Endometrial microvascular endothelial cells (primary cell): Measurements from ENCODE around the gene STAT5B. TPM values are rescaled to one million over a fixed set of nuclear protein-coding genes. Genes with fewer than 3 reads are reported as not detected.
"Not testable (repeated sequence)": the region's sequence is repeated elsewhere in the genome, so short reads cannot be mapped to it uniquely, and the experiment has no call there.

Source experiments
- in situ Hi-C: cut with HindIII; loops from 2 replicates; pipeline ENCODE4 v1.10.0; 2017; ENCODE audit warnings: low sequenced_read_pairs, low pct_unique_long_range_greater_than_20kb; ENCODE audit errors: inconsistent ontology term
- total RNA-seq: library from RNA; depleted of rRNA; stranded (reverse); fragments of >200 nt; gene quantifications from one replicate; pipeline ENCODE4 v1.2.3, GENCODE V29; 2015; ENCODE audit errors: inconsistent ontology term

Gene STAT5B
- total RNA-seq, 1 donor from 2014 or later = 38.3 TPM

- in situ Hi-C loops = no loop called here
Measured at GRCh38 chr17:42273474-42274252, 2.5 kb downstream of the STAT5B start.

DNA sequence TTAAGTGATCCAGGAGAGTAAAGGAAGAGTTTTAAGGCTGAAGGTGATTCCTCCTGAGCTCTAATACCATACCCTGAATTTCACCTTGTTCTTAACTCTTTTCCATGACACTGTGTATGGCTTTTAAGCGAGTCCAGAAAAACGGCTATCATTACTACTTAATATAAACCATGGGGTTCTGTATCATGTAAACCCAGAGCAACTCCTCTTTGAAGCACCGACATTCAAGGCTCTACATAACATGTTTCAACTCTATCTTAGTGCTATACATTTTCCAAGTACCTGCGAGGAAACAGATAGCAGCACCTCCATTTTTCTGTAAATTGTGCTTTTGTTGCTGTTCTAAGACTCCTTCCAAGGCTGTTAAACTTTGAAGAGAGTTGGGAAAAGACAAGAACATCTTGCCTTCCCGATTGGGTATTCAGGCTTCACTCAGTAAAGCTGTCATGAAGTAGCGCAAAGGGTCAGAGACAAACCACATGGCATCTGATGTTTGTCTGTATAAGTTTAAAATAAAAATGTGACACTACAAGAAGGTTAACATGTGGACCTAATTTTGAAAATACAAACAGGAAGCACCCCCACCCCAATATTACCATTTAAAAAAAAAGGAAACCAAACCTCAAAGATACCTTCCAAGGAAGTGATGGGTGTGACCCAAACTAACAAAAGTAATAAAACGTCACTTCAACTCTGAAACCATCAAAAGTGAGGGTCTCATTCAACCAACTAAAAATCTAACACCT lies 3.9 kb downstream of the STAT5B start:
- in situ Hi-C loops = no loop called here

DNA sequence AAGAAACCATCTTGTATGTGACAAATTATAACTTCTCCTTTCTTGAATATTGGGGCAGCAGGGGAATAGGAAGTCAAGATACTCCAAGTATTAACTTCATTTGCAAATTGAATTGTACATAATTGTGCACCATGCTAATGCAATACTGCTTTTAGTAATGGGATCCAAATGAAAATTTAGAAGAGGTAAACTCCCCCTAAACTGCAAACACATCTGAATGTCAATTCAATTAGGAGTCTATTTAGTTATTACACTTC lies 4.5 kb downstream of the STAT5B start:
- in situ Hi-C loops = no loop called here

GRCh38 chr17:42271006-42271778 lies 5.0 kb downstream of the STAT5B start:
- in situ Hi-C loops = no loop called here

- in situ Hi-C loops = no loop called here
Measured at GRCh38 chr17:42270596-42270995, 5.6 kb downstream of the STAT5B start.

DNA sequence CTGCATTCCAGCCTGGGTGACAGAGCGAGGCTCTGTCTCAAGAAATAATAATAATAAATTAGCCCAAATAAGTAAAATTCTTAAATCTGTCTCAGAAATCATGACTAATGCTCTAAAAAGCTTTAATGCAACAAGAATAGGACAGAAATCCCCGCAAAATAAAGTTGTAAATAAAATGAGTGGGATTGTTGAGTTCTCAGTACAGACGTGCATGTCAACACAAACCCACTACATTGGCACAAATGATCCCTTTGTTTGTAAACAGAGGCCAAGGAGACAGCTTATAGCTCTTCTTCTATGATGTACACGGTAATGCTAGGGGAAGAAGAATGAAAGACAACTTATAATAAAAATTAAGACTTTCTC lies 6.0 kb downstream of the STAT5B start:
- in situ Hi-C loops = no loop called here

- in situ Hi-C loops = no loop called here
Measured at GRCh38 chr17:42268236-42268635, 8.0 kb downstream of the STAT5B start.

GRCh38 chr17:42266918-42267766 lies 9.0 kb downstream of the STAT5B start:
- in situ Hi-C loops = no loop called here

DNA sequence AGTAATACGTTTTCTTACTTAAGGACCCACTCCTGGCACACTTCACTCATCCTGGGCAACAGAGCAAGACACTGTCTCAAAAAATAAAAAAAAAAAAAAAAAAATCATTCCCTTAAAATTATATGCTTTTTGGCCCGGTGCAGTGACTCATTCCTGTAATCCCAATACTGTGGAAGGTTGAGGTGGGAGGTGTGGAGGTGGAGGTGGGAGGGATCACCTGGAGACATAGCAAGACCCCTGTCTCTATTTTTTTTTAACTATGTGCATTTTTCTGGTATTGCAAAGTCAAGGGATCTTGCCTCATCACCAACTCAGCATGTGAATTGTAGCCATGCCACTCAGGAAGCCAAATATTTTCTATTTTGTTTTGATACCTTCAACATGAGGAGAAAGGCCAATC lies 9.7 kb downstream of the STAT5B start:
- in situ Hi-C loops = no loop called here

- in situ Hi-C loops = not testable (repeated sequence)
Measured at GRCh38 chr17:42264366-42264765, 11.8 kb downstream of the STAT5B start.

GRCh38 chr17:42260318-42260717 lies 15.9 kb downstream of the STAT5B start:
- in situ Hi-C loops = no loop called here

DNA sequence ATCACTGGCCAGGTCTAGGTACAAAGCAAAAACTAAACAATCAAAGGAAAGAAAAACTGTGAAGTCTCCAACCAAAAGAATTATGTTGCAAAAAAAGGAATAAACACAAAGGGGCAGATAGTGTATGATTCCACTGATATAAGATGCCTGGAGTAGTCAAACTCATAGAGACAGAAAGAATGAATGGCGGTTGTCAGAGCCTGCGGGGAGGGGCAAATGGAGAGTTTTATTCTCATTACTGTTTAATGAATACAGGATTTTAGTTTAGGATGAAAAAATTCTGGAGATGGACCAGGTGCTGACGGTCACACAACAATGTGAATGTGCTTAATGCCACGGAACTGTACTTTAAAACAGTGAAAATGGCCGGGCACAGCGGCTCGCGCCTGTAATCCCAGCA lies 20.7 kb downstream of the STAT5B start:
- in situ Hi-C loops = no loop called here

DNA sequence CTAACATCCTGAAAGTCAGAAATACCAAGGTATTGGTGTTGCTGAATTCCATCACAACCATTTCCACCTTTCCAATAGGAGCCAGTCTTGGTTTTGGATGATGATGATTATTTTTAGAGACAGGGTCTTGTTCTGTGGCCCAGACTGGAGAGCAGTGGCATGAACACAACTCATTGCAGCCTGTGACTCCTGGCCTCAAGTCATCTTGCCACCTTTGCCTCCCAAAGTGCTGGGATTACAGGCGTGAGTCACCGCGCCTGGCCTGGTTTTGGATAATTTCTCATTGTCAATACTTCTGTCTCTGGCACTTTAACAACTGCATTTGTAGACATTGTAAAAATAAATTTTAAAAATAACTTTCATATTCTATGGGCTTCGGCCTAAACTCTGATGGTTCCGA lies 22.6 kb downstream of the STAT5B start:
- in situ Hi-C loops = no loop called here

- in situ Hi-C loops = no loop called here
Measured at GRCh38 chr17:42252597-42253550, 23.3 kb downstream of the STAT5B start.

GRCh38 chr17:42251115-42251514 lies 25.1 kb downstream of the STAT5B start:
- in situ Hi-C loops = no loop called here

- in situ Hi-C loops = no loop called here
Measured at GRCh38 chr17:42249681-42250446, 26.3 kb downstream of the STAT5B start.

GRCh38 chr17:42248351-42249179 lies 27.6 kb downstream of the STAT5B start:
- in situ Hi-C loops = no loop called here
